Measurements from ENCODE around the gene DOCK2. TPM values are rescaled to one million over a fixed set of nuclear protein-coding genes. Genes with fewer than 3 reads are reported as not detected.
A peak's percentile ranks its signal among the peaks of the same experiment; 100 is the strongest.

DOCK2 gene
- polyA plus RNA-seq, 2 of the 4 experiments (the other 2 are of a cell fraction): 2.1 to 4.6 TPM

DNA sequence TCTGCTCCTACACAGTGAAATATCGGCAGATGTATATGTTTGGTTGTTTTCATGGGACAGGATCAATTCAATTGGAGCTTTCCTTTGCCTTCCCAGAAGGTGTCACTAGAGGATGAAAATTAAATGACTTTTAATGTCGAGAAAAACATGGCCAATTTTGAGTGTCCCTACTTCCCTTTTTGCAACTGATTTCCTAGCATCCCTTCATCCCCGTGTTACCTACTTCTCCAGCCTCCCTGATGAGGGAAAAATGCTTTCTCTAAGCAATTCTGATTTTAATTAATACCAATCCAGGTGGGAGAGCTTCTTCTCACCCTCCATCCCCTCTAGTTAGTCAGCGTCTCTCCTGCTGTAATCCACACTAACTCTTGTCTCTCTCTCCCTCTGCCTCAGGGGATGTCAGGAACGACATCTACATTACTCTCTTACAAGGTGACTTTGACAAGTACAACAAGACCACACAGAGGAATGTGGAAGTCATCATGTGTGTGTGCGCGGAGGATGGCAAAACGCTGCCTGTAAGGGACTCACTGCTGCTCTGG lies 64.9 kb downstream of the DOCK2 start:
- H3K4me3 ChIP-seq: no peak overlapping the region
- H3K4me2 ChIP-seq: peak overlapping the region; percentile 3; the same call in 1 of the 3 replicates
- ATAC-seq: peak; percentile 48 to 75; a peak in 4 of 6 replicates
- 50% methylated on average over 8 of the region's 8 CpGs for WGBS (ENCODE audit: missing lambda C conversion rate)
- ChIA-PET CTCF (interaction anchor here (0.6 to 5.7 kb wide), 51 partner anchors 8 to 996 kb away, joined by 3 to 38 read pairs (median 5); no protein-coding TSS in a partner anchor), POLR2A (interaction anchor here (1.4 kb wide), 1 partner anchor 279 kb away, joined by 10 read pairs; the partner anchor contains the start of gene INSYN2B)
- H3K27ac ChIP-seq: peak overlapping the region; percentile 29 to 60; a peak in 3 of 6 replicates
- H3K9me3 ChIP-seq: no peaks in the 10 kb centered on the region
- peak in 1 of 2 experiments; percentile 17 for DNase-seq (ENCODE audit: low read depth in 1 of 2, low spot score in 1 of 2)
- TF ChIP-seq CTCF (IDR thresholded peaks at IDR 0.05): peak; percentile 76
- TF ChIP-seq RAD21 (conservative IDR thresholded peaks at IDR 0.05 in 1 of 2, IDR thresholded peaks at IDR 0.05 in 1 of 2): peak; percentile 80 to 81
- no peak for TF ChIP-seq CBX2 (IDR thresholded peaks at IDR 0.05; ENCODE audit: borderline replicate concordance, low read depth)
- no peak for TF ChIP-seq ESRRA (IDR thresholded peaks at IDR 0.05; ENCODE audit: borderline replicate concordance, low read length)
- no peak for TF ChIP-seq CEBPB (IDR thresholded peaks at IDR 0.05)
- TF ChIP-seq SMC3 (IDR thresholded peaks at IDR 0.05): peak; percentile 73
- TF ChIP-seq POLR2A (IDR thresholded peaks at IDR 0.05; ENCODE audit: low read length): no peak
- FAIRE-seq: peak; percentile 51
- peaks cover 31% of the 10 kb centered on the region for H3K4me1 ChIP-seq

DNA sequence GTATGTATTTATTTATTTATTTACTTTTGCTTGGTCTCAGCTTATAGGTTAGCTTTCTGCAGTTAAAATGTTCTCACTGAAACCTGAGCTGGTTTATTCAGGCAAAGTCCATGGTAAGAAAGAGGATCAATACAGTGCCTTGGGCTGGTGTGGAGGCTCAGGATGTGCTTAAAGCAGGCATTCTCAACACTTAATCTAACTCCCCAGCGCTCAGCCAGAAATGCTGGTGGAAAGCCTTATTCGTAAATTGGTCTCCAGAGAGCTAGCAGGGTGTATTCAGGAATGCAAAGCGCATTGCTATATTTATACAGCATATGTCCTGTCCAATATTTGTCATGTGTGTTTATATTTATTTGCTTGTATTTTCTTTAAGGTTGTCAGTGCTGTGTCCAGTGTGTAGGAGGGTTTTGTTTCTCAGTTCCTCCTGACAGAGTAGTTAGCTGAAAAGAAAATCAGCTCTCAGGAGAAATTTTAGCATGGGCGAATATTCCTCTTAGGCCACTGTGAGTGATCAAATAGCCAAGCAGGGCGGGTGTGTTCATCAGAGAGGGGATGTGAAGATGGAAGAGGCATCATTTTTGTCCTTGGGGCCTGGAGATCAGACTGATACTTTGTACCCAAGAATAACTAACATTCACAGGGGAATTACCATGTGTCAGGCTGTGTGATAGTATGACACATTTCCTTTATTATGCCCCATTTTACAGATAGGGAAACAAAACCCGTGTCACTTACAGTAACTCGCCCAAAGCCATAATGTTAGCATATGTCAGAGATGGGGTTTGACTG lies 65.8 kb downstream of the DOCK2 start:
- ChIA-PET POLR2A (interaction anchor here (1.4 kb wide), 1 partner anchor 278 kb away, joined by 10 read pairs; the partner anchor contains the start of gene INSYN2B), CTCF (interaction anchor here (0.9 to 5.7 kb wide), 30 partner anchors 8 to 997 kb away, joined by 3 to 38 read pairs (median 6); no protein-coding TSS in a partner anchor)
- Histone ChIP-seq H3K9me3 (no peaks in the 10 kb centered on the region), H3K4me3 (no peak overlapping the region), H3K27ac (peak overlapping the region in 1 of 2 experiments; percentile 37; a peak in 2 of 6 replicates), H3K4me2 (no peak overlapping the region), H3K4me1 (peaks cover 29% of the 10 kb centered on the region)
- FAIRE-seq: no peak
- ATAC-seq: no peak
- TF ChIP-seq RNF2 (IDR thresholded peaks at IDR 0.05; ENCODE audit: borderline replicate concordance, low read depth) (no peak), FOSB (CRISPR knock-in tag; IDR thresholded peaks at IDR 0.05) (no peak), EHF (CRISPR knock-in tag; IDR thresholded peaks at IDR 0.05) (no peak), ZFP36 (IDR thresholded peaks at IDR 0.05; ENCODE audit: borderline replicate concordance, partially characterized antibody) (no peak), FOXS1 (CRISPR knock-in tag; IDR thresholded peaks at IDR 0.05) (no peak), JUN (IDR thresholded peaks at IDR 0.05) (no peak), RAD21 (conservative IDR thresholded peaks at IDR 0.05 in 1 of 2, IDR thresholded peaks at IDR 0.05 in 1 of 2) (no peak)
- WGBS (ENCODE audit: missing lambda C conversion rate): 80% methylated on average over 7 of the region's 7 CpGs
- DNase-seq (ENCODE audit: low read depth in 1 of 2, low spot score in 1 of 2): no peak

DNA sequence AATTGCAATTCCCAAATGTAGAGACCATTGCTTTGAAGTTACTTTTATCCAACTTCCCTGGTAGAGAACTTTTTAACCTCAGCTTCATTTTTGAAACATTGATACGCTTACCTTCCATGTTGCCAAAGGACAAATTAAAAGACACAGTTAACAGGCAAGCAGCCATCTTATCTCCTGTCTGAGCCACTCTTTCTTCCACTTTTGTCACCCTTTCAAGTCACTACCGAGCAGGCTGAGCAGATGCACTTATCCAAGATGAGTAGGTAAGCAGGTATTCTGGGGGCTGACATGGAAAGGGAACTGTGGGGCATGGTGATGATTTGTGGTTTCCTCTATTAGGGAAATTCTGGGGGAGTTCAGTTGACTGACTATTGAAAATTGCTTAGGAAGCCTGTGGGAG lies 66.7 kb downstream of the DOCK2 start:
- H3K9me3 ChIP-seq: no peaks in the 10 kb centered on the region
- 86% methylated on average over 2 of the region's 2 CpGs for WGBS (ENCODE audit: missing lambda C conversion rate)
- H3K4me2 ChIP-seq: no peak overlapping the region
- CTCF ChIA-PET: interaction anchor here (1.0 to 3.9 kb wide), 3 partner anchors 8 to 396 kb away, joined by 3 to 28 read pairs (median 4); no protein-coding TSS in a partner anchor
- H3K27ac ChIP-seq: no peak overlapping the region
- peaks cover 20% of the 10 kb centered on the region for H3K4me1 ChIP-seq
- FAIRE-seq (no peak), DNase-seq (ENCODE audit: low read depth in 1 of 2, low spot score in 1 of 2) (no peak), ATAC-seq (no peak)
- no peak overlapping the region for H3K4me3 ChIP-seq
- POLR2A ChIA-PET: no interaction called here
- no peak for TF ChIP-seq SREBF2 (IDR thresholded peaks at IDR 0.05)
- TF ChIP-seq HOXB13 (CRISPR knock-in tag; IDR thresholded peaks at IDR 0.05; ENCODE audit: low read depth): no peak
- TF ChIP-seq CHD4 (IDR thresholded peaks at IDR 0.05; ENCODE audit: borderline replicate concordance): no peak
- no peak for TF ChIP-seq ELK1 (IDR thresholded peaks at IDR 0.05; ENCODE audit: low read depth, low read length)
- TF ChIP-seq JUNB (IDR thresholded peaks at IDR 0.05): no peak
- no peak for TF ChIP-seq ZFP36 (IDR thresholded peaks at IDR 0.05; ENCODE audit: borderline replicate concordance, partially characterized antibody)
- no peak for TF ChIP-seq POLR2AphosphoS2 (conservative IDR thresholded peaks at IDR 0.05; ENCODE audit: low read length)
- no peak for TF ChIP-seq RCOR1 (IDR thresholded peaks at IDR 0.05; ENCODE audit: low read depth, low read length)
- no peak for TF ChIP-seq KDM1A (IDR thresholded peaks at IDR 0.05; ENCODE audit: low read depth)
- TF ChIP-seq PBX3 (IDR thresholded peaks at IDR 0.05): no peak
- TF ChIP-seq NPAS2 (CRISPR knock-in tag; IDR thresholded peaks at IDR 0.05; ENCODE audit: borderline replicate concordance): no peak
- no peak for TF ChIP-seq FOXS1 (CRISPR knock-in tag; IDR thresholded peaks at IDR 0.05)
- no peak for TF ChIP-seq CBX8 (IDR thresholded peaks at IDR 0.05)

Data from A549 (cell line).